SW 1271 (cell line): Measurements from ENCODE around the gene BSND.

Source experiments
- DNase-seq, 2 experiments: peaks; one replicate each; lab custom pipeline; 2025; lab: John Stamatoyannopoulos, UW

Gene BSND

GRCh38 chr1:55046871-55047270 is 48.1 kb downstream of the BSND start:
- DNase-seq: no peak

- no peak for DNase-seq
These were observed 48.9 kb downstream of the BSND start for GRCh38 chr1:55047611-55048010.

GRCh38 chr1:55048453-55049270 is 49.9 kb downstream of the BSND start:
- no peak for DNase-seq

GRCh38 chr1:55049271-55049913 is 50.7 kb downstream of the BSND start:
- no peak for DNase-seq

GRCh38 chr1:55049914-55050278 is 51.2 kb downstream of the BSND start:
- DNase-seq: no peak

- DNase-seq: no peak
These were observed 51.5 kb downstream of the BSND start for GRCh38 chr1:55050283-55050682.

GRCh38 chr1:55051169-55051568 is 52.4 kb downstream of the BSND start:
- no peak for DNase-seq

GRCh38 chr1:55051621-55052020 is 52.9 kb downstream of the BSND start:
- no peak for DNase-seq

- no peak for DNase-seq
These were observed 53.7 kb downstream of the BSND start for GRCh38 chr1:55052221-55053142.

- DNase-seq: no peak
These were observed 54.7 kb downstream of the BSND start for GRCh38 chr1:55053265-55053954.

GRCh38 chr1:55054396-55054795 is 55.7 kb downstream of the BSND start:
- no peak for DNase-seq

- DNase-seq: no peak
These were observed 56.5 kb downstream of the BSND start for GRCh38 chr1:55055084-55055882.

- no peak for DNase-seq
These were observed 57.4 kb downstream of the BSND start for GRCh38 chr1:55055951-55056631.

- DNase-seq: no peak
These were observed 57.9 kb downstream of the BSND start for GRCh38 chr1:55056632-55056992.

GRCh38 chr1:55057270-55057955 is 58.7 kb downstream of the BSND start:
- no peak for DNase-seq

- DNase-seq: no peak
These were observed 59.2 kb downstream of the BSND start for GRCh38 chr1:55057956-55058298.

- no peak for DNase-seq
These were observed 60.8 kb downstream of the BSND start for GRCh38 chr1:55059302-55060132.

GRCh38 chr1:55060133-55060999 is 61.6 kb downstream of the BSND start:
- no peak for DNase-seq
